ENCODE measurements around the gene SYTL5. TPM values are rescaled to one million over a fixed set of nuclear protein-coding genes. Genes with fewer than 3 reads are reported as not detected.

The SYTL5 gene
- total RNA-seq, 1 experiment from 2014 or later, result 0.47 TPM

DNA sequence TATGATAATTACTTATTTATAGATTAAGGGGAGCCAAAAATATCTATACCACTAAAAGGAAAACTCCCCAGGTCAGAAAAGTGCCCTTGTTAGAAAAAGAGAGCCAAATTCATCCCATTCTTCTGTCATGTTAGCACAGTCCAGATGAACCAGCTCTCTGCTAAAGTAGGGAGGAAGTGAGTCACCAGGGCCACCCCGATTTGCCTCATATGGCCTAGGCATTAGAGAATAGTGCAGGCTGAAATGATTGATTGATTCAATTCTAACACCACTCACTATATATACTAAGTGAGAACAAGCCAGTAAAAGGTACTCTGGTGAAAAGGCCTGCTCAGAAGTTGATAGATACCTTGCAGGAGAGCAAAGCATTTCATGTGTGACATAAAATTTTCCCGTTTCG lies 119.8 kb downstream of the SYTL5 start:
- Mint-ChIP-seq H3K27ac (ENCODE audit: unreplicated experiment) (no peak overlapping the region), H3K27me3 (ENCODE audit: unreplicated experiment) (no peaks in the 10 kb centered on the region), H3K9me3 (ENCODE audit: low read depth, unreplicated experiment) (no peaks in the 10 kb centered on the region), H3K36me3 (ENCODE audit: insufficient read depth, unreplicated experiment) (no peaks in the 10 kb centered on the region), H3K4me3 (ENCODE audit: low read depth, unreplicated experiment) (no peak overlapping the region), H3K4me1 (ENCODE audit: low read depth, unreplicated experiment) (peaks cover 14% of the 10 kb centered on the region)
- CTCF ChIA-PET, result no interaction called here
- BruUV-seq (replicated peaks), result no TSS peak
- intact Hi-C loops (cut with micrococcal nuclease; ENCODE audit: unreplicated experiment), result no loop called here
- no peak for DNase-seq
- no peak for TF ChIP-seq CTCF (IDR thresholded peaks at IDR 0.05; ENCODE audit: unreplicated experiment)

GRCh38 chrX:38127961-38128360 lies 121.6 kb downstream of the SYTL5 start:
- H3K4me1 Mint-ChIP-seq (ENCODE audit: low read depth, unreplicated experiment), result peaks cover 14% of the 10 kb centered on the region
- H3K4me3 Mint-ChIP-seq (ENCODE audit: low read depth, unreplicated experiment), result no peak overlapping the region
- no peaks in the 10 kb centered on the region for H3K9me3 Mint-ChIP-seq (ENCODE audit: low read depth, unreplicated experiment)
- no peaks in the 10 kb centered on the region for H3K36me3 Mint-ChIP-seq (ENCODE audit: insufficient read depth, unreplicated experiment)
- H3K27me3 Mint-ChIP-seq (ENCODE audit: unreplicated experiment), result no peaks in the 10 kb centered on the region
- no peak for DNase-seq
- intact Hi-C loops (cut with micrococcal nuclease; ENCODE audit: unreplicated experiment), result no loop called here
- no peak for TF ChIP-seq CTCF (IDR thresholded peaks at IDR 0.05; ENCODE audit: unreplicated experiment)
- H3K27ac Mint-ChIP-seq (ENCODE audit: unreplicated experiment), result no peak overlapping the region
- CTCF ChIA-PET, result no interaction called here
- BruUV-seq (replicated peaks), result no TSS peak

GRCh38 chrX:38129366-38129765 lies 123.0 kb downstream of the SYTL5 start:
- no TSS peak for BruUV-seq (replicated peaks)
- DNase-seq, result no peak
- Mint-ChIP-seq H3K36me3 (ENCODE audit: insufficient read depth, unreplicated experiment) (no peaks in the 10 kb centered on the region), H3K27me3 (ENCODE audit: unreplicated experiment) (no peaks in the 10 kb centered on the region), H3K9me3 (ENCODE audit: low read depth, unreplicated experiment) (no peaks in the 10 kb centered on the region), H3K4me3 (ENCODE audit: low read depth, unreplicated experiment) (no peak overlapping the region), H3K4me1 (ENCODE audit: low read depth, unreplicated experiment) (peaks cover 14% of the 10 kb centered on the region), H3K27ac (ENCODE audit: unreplicated experiment) (no peak overlapping the region)
- intact Hi-C loops (cut with micrococcal nuclease; ENCODE audit: unreplicated experiment), result no loop called here
- no peak for TF ChIP-seq CTCF (IDR thresholded peaks at IDR 0.05; ENCODE audit: unreplicated experiment)
- CTCF ChIA-PET, result no interaction called here

- H3K9me3 Mint-ChIP-seq (ENCODE audit: low read depth, unreplicated experiment), result no peaks in the 10 kb centered on the region
- intact Hi-C loops (cut with micrococcal nuclease; ENCODE audit: unreplicated experiment), result no loop called here
- no peak overlapping the region for H3K4me3 Mint-ChIP-seq (ENCODE audit: low read depth, unreplicated experiment)
- no TSS peak for BruUV-seq (replicated peaks)
- CTCF ChIA-PET, result no interaction called here
- H3K27me3 Mint-ChIP-seq (ENCODE audit: unreplicated experiment), result no peaks in the 10 kb centered on the region
- no peaks in the 10 kb centered on the region for H3K4me1 Mint-ChIP-seq (ENCODE audit: low read depth, unreplicated experiment)
- TF ChIP-seq CTCF (IDR thresholded peaks at IDR 0.05; ENCODE audit: unreplicated experiment), result no peak
- H3K27ac Mint-ChIP-seq (ENCODE audit: unreplicated experiment), result no peak overlapping the region
- no peaks in the 10 kb centered on the region for H3K36me3 Mint-ChIP-seq (ENCODE audit: insufficient read depth, unreplicated experiment)
- no peak for DNase-seq
These were observed 132.0 kb downstream of the SYTL5 start for GRCh38 chrX:38138157-38138891.

Measured in Calu3 (cell line).